Fibroblast of the conjunctiva (primary cell): ENCODE measurements around the gene FGFBP3.

ENCODE experiments used
- DNase-seq: peaks from one replicate; pipeline ENCODE4 v3.0.0-alpha.2; 2010; ENCODE audit warnings: low read depth

The FGFBP3 gene

GRCh38 chr10:91909117-91909677 is at the start of gene FGFBP3:
Gene FGFBP3 (minus strand): TSS chr10:91909486. CDS start chr10:91908969, 517 bp downstream.
- no peak for DNase-seq

GRCh38 chr10:91957091-91957490 is 47.8 kb upstream of the FGFBP3 start:
- DNase-seq: no peak

- no peak for DNase-seq
Measured at GRCh38 chr10:91955114-91955513, 45.8 kb upstream of the FGFBP3 start.

- no peak for DNase-seq
Measured at GRCh38 chr10:91953600-91954160, 44.4 kb upstream of the FGFBP3 start.

GRCh38 chr10:91944880-91945630 is 35.8 kb upstream of the FGFBP3 start:
- no peak for DNase-seq

DNA sequence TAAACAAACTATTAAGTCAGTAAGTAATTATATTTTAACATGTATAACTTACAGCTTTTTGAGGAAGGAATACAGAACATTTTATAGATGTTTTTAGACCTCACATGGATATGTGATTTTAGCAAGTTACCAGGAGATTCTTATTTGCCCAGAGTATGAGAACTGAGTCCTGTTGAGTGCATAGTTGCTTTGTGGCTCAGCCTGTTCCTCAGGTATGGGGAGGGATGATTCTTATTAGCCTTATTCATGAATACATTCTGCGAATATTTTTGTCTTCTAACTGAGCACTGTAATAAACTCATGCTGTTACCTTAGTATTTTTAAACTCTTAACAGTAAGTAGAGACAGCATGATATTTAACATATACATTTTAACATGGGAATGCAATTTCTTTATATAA is 32.1 kb upstream of the FGFBP3 start:
- no peak for DNase-seq

DNA sequence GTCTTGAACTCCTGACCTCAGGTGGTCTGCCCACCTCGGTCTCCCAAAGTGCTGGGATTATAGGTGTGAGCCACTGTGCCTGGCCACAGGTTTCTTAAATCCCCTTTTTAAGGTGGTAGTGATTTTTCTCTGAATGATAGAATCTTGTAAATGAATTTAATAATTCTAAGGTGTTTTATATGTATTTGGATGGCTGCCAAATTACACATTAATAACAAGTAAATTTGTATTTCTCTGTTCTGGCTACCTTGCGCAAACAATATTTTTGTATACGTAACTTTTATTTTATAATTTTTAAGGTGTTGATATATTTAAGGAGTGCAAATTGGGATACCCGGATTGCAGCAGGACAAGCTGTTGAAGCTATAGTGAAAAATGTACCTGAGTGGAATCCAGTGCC is 30.4 kb upstream of the FGFBP3 start:
- DNase-seq: no peak

DNA sequence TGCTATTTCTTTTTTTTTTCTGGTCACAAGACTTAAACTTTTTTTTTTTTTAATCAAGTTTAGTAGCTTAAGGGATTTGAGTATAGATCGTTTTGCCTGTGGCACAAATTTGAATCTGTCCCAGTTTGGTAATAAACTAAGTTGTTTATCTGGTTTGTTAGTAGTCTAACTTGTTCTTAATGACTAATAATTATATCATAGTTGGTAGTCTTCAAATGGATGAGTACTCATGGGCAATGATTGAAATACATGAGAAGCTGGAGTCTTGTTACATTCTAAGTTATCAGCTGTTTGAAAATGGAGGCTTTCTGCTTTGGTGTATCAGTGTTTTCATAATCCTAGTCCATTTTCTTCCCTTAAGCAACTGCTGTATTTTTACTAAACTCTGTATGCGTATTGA is 26.6 kb upstream of the FGFBP3 start:
- no peak for DNase-seq

DNA sequence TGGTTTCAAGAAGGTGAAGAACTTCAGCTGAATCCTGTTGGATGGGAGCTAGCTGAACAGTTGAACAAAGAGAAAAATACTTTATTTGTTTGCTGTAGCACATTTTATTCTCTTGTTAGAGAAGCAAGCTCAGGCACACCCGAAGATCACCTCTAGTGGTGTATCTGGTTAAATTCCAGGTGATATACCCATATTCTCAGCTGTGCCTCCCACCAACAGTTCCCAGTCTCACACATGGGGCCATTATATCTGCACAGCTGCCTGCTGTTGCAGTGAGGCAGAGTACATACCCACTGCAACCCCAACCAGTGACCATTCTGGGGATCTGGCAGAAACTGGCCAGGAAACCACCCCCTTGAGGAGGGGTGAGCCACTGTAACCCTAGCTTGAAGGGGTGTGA is 23.5 kb upstream of the FGFBP3 start:
- no peak for DNase-seq

GRCh38 chr10:91931526-91932190 is 22.4 kb upstream of the FGFBP3 start:
- no peak for DNase-seq

DNA sequence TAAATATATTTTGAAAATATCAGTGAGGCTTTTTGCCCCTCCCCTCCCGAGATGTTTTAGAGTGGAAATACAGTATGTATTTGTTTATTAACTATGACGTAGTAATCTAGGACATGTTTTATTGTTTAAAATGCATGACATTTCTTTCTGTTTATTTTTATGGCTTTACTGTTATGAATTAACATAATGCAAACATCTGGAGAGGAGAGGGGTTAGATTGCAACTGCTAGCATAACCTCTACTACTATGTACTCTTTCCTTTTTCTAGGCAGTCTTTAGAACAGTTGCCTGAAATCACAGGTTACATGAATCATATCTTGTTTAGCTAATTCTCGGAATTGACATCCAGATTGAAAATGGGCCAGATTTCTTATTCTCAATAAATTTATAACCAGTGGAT is 21.7 kb upstream of the FGFBP3 start:
- no peak for DNase-seq

DNA sequence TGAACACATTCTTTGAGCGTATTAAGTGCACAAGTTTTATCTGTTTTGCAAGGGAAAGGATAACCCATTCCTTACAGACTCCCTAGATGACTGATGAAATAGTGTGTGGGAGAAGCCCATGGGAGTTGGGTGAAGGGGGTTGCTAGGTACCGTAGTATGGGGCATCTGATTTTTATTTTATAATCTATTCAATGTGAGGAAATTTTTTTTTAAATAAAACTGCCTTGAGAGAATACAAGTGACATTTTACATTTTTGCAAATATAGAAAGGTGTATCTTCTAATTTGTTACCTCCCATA is 15.7 kb upstream of the FGFBP3 start:
- no peak for DNase-seq

DNA sequence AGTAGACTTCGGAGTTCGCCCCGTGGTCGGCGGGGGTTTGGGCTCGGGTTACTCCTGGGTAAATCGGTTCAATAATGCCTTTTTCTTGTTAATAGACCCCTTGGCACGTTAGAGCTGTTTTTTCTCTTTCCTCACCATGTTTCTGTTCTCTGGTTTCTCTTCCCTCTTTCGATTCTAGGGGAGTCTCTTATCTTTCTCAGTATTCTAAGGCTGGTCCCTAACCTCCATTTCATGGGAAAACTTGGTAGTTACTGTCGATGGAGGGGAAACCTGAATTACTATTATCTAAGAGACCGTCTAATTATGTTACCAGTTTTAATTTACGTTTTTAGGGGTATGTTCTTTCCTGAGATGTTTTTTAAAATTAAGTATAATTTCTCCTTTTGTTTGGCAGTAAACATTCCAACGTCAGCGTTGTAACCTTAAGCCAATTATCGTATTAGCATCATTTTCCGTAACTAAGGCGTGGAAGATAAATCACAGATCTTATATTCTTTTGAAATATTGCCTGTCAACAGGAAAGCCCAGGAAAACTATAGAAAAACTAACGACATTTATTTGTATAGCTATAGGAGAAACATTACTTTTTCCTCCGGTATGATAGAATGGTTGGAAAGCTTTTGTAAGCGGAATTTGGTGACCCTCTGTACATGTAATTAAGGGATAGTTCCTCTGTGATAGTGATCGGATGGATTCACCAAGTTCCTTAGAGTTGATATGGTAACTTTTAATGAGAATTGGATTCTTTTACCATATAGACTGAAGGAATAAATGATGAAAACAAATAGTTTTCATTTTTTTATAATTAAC is 15.1 kb upstream of the FGFBP3 start:
- DNase-seq: no peak

DNA sequence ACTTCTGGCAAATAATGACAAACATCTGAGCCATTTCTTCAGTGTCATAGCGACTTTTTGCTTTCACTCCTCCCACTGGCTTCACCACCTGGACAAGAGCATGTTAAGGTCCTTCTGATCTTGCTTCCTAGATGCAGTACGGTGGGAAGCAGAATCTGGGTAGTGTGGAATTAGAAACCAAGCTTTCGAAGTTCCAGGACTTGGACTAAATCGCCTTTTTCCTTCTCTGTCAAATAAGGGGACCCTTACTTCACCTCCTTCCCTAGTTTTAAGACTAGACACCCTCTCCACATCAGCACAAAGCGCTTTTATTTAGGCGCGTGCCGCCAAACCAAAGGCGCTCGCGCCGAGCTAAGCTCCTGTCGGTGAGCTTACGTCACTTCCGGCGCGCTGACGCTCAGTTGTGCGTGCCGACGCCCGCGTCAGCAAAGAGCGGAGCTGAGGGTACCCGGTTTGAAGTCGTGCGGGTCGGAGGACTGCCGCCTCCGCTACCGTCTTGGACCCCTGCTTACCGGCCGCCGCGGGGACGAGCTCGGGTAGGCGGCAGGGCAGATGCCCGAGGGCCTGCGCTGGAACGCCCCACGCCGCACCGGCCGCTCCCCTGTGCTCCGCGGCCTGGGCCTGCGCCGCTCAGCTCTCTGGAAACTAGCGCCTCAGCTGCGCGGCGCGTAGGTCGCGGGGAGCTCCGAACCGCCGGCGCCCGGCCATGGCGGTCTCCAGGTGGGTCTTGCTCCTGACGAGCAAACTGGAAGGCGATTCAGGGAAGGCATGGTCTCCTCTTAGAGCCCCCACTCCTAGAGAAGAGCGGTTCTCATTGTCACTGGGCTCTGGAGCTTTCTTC is 14.3 kb upstream of the FGFBP3 start, which contains the start of gene BTAF1:
Gene BTAF1, plus strand, starts transcription at position 400 of the 841 bp plus-strand sequence. Its CDS starts 307 bp downstream, at position 707.
- DNase-seq: peak; percentile 83

GRCh38 chr10:91919651-91920050 is 10.4 kb upstream of the FGFBP3 start:
- no peak for DNase-seq

DNA sequence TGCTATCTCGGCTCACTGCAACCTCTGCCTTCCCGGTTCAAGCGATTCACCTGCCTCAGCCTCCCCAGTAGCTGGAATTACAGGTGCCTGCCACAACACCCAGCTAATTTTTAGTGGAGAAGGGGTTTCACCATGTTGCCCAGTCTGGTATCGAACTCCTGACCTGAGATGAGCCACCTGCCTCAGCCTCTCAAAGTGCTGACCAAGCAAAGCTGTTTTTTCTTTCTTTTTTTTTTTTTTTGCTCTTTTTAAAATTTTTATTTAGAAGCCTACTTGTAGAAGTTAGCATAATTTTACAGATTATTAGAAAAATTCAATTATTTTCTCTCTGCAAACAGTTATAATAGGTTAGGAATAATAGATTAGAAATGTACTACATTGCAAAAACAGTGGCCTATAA is 1.2 kb upstream of the FGFBP3 start:
- DNase-seq: no peak

DNA sequence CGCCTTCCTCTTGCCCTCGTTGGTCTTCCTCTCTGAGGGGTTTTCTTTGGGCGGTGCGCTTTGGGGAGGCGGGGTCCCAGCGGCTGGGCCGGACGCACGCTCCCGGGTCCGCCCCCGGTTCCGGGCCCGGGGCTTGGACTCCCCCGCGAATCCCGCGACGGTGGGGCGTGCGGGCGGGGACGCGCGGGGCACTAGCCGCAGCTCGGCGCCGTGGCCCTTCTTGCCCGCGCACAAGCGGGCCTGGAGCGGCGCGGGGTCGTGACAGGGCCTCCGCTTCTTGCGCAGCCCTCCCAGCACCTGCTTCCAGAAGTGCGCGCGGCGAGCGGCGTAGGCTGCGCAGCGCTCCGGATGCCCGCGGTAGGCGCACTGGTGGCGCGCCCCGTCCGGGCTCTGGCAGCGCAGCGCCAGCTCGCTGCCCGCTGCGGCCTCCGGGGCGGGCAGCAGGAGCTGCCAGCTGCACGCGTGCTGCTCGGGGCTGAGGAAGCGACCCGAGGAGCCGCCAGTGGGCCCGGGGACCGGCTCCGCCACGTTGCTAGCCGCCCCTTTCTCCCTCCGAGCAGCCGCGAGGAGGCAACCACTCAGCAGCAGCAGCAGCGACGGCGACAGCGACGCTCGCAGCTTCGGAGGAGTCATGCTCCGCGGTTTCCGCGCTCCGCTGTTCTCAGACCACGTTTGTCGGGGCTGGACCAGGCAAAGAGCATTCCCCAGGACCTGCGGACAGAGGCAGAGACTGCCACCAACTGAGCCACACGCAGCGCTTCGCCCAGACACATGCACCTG is 759 bp downstream of the FGFBP3 start:
- peak; percentile 44 for DNase-seq

DNA sequence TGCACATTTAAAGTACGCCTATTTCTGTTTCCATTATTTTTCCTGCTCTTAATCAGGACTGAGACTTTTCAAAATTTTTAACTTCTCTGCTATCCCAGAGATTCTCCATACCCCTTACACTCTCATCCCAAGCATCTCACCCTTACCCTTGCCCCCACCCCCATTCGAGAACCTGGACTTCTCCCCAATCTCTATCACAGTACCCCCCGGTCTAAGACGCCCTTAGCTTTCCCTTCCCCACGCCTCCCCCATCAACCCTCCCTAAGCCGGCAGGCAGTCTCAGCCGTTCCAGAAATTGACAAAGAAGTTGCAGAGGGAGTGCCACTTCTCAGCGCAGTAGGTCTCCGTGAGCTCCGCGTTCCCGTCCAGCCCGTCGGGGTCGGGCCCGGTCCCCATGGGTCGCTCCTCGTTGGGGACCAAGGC is 1.4 kb downstream of the FGFBP3 start:
- no peak for DNase-seq

GRCh38 chr10:91907033-91907594 is 2.2 kb downstream of the FGFBP3 start:
- no peak for DNase-seq
